Endodermal cell (in vitro differentiated cells): Measurements from ENCODE around the gene DHRS13. TPM values are rescaled to one million over a fixed set of nuclear protein-coding genes. Genes with fewer than 3 reads are reported as not detected.

Experiments used
- DNase-seq: peaks from one replicate; pipeline ENCODE4 v3.0.0-alpha.2; 2017
- H3K27ac ChIP-seq: 2 replicates; pipeline ENCODE4 v1.5.1; 2013; ENCODE audit warnings: mild to moderate bottlenecking, low read depth, low read length, moderate library complexity
- H3K27me3 ChIP-seq: 2 replicates; pipeline ENCODE4 v1.6.1; 2013; ENCODE audit warnings: mild to moderate bottlenecking, low read length, moderate library complexity; ENCODE audit not compliant: insufficient read depth, control insufficient read depth, poor library complexity, severe bottlenecking
- H3K36me3 ChIP-seq: 2 replicates; pipeline ENCODE4 v1.7.0; 2013; ENCODE audit warnings: mild to moderate bottlenecking, low read length, moderate library complexity; ENCODE audit not compliant: control insufficient read depth, insufficient read depth
- H3K4me1 ChIP-seq: one replicate; pipeline ENCODE4 v1.7.0; 2013; ENCODE audit warnings: low read length; ENCODE audit not compliant: control insufficient read depth, insufficient read depth
- H3K4me3 ChIP-seq: 2 replicates; pipeline ENCODE4 v1.5.1; 2013; ENCODE audit warnings: mild to moderate bottlenecking, low read length, moderate library complexity
- H3K9ac ChIP-seq: 2 replicates; pipeline ENCODE4 v1.6.1; 2013; ENCODE audit warnings: mild to moderate bottlenecking, low read length, moderate library complexity; ENCODE audit not compliant: poor library complexity, severe bottlenecking; ENCODE audit errors: extremely low read depth
- H3K9me3 ChIP-seq: 2 replicates; pipeline ENCODE4 v1.6.1; 2013; ENCODE audit warnings: mild to moderate bottlenecking, low read length, moderate library complexity; ENCODE audit not compliant: control insufficient read depth
- H3K27ac Mint-ChIP-seq: 2 replicates; pipeline ENCODE4 v1.8.0; 2020; ENCODE audit warnings: mixed read lengths
- H3K27me3 Mint-ChIP-seq: 2 replicates; pipeline ENCODE4 v1.8.0; 2021; ENCODE audit warnings: mild to moderate bottlenecking, mixed read lengths; ENCODE audit not compliant: insufficient read depth
- H3K36me3 Mint-ChIP-seq: 2 replicates; pipeline ENCODE4 v1.8.0; 2020; ENCODE audit warnings: low read depth, mixed read lengths
- H3K4me1 Mint-ChIP-seq: 2 replicates; pipeline ENCODE4 v1.8.0; 2020; ENCODE audit warnings: mixed read lengths
- H3K4me3 Mint-ChIP-seq: 2 replicates; pipeline ENCODE4 v1.8.0; 2020; ENCODE audit warnings: mild to moderate bottlenecking, moderate library complexity, mixed read lengths
- H3K9me3 Mint-ChIP-seq: 2 replicates; pipeline ENCODE4 v1.8.0; 2020; ENCODE audit warnings: mild to moderate bottlenecking, mixed read lengths
- WGBS, 2 experiments: methylation state at CpG; one replicate each; pipeline versions ENCODE4 v1.1.5 to v1.1.7; 2013; ENCODE audit warnings: missing lambda C conversion rate in 2 of 2, mixed read lengths in 1 of 2; ENCODE audit not compliant: insufficient coverage in 1 of 2, insufficient read length in 1 of 2; 5-methylcytosine and 5-hydroxymethylcytosine counted together
- total RNA-seq, 2 donors: library from RNA; stranded (reverse); fragmentation: NEBNext Ultra II Directional in 1 of 2; extraction: Animal tissue kit (Norgen Biotek cat#: 25700) in 1 of 2; gene quantifications; 2 replicates in 1 of 2; 3 replicates in 1 of 2; pipeline ENCODE4 v1.2.1, GENCODE V29; 2021
- TF ChIP-seq, protein P1 (sequence below): fragments of 200-600 bp; sonication (generic); conservative IDR thresholded peaks from 2 replicates; pipeline ENCODE4 v1.5.0; 2021; ENCODE audit warnings: antibody characterized with exemption, mild to moderate bottlenecking

DHRS13 gene
- total RNA-seq, 2 donors from 2014 or later, result 19.1 to 24.8 TPM

DNA sequence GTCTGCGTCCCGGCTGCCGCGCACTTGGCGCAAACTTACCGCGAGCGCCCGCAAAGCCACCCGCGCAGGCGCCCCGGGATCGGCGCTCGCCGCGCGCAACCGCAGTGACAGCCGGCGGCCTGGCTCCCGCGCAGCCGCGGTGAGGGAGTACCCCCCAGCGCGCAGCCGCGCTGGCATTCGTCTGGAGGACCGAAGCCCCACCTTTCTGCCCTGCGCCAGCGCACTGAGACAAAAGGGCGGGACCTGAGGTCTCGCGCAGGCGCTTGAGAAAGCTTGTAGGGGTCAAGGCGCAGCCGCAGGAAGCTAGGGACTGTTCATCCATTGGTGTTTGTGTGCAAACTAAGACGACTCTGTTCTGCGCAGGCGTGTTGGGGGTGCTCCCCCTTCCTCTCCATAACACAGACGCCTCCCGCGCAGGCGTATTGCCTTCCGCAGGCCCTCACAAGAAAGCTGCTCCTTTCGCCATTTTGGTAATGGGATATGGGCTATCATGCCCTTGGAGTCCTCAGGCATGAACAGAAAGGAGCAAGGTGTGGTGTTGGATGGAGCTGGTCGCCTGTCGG is 48.6 kb upstream of the DHRS13 start, which contains the start of gene PHF12:
Gene PHF12 (minus strand): TSS at position 91 of the 563 bp plus-strand sequence. CDS start 558 bp downstream, outside the sequence.
- Mint-ChIP-seq H3K4me1 (peaks cover 20% of the 10 kb centered on the region), H3K36me3 (peaks cover 14% of the 10 kb centered on the region), H3K9me3 (no peaks in the 10 kb centered on the region), H3K27me3 (no peaks in the 10 kb centered on the region), H3K27ac (peak within 1 kb of the TSS; percentile 91), H3K4me3 (no peak within 1 kb of the TSS)
- Histone ChIP-seq H3K27ac (peak within 1 kb of the TSS; percentile 87), H3K4me3 (peak within 1 kb of the TSS; percentile 95), H3K36me3 (no peaks in the 10 kb centered on the region), H3K9ac (peak within 1 kb of the TSS; percentile 75), H3K27me3 (no peaks in the 10 kb centered on the region), H3K9me3 (no peaks in the 10 kb centered on the region), H3K4me1 (peaks cover 4% of the 10 kb centered on the region)
- DNase-seq, result peak; percentile 100
- TF ChIP-seq, protein P1, sequence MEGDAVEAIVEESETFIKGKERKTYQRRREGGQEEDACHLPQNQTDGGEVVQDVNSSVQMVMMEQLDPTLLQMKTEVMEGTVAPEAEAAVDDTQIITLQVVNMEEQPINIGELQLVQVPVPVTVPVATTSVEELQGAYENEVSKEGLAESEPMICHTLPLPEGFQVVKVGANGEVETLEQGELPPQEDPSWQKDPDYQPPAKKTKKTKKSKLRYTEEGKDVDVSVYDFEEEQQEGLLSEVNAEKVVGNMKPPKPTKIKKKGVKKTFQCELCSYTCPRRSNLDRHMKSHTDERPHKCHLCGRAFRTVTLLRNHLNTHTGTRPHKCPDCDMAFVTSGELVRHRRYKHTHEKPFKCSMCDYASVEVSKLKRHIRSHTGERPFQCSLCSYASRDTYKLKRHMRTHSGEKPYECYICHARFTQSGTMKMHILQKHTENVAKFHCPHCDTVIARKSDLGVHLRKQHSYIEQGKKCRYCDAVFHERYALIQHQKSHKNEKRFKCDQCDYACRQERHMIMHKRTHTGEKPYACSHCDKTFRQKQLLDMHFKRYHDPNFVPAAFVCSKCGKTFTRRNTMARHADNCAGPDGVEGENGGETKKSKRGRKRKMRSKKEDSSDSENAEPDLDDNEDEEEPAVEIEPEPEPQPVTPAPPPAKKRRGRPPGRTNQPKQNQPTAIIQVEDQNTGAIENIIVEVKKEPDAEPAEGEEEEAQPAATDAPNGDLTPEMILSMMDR, result no peak
- WGBS, 2 experiments, result 0% methylated on average over 25 to 50 of the region's 51 CpGs

DNA sequence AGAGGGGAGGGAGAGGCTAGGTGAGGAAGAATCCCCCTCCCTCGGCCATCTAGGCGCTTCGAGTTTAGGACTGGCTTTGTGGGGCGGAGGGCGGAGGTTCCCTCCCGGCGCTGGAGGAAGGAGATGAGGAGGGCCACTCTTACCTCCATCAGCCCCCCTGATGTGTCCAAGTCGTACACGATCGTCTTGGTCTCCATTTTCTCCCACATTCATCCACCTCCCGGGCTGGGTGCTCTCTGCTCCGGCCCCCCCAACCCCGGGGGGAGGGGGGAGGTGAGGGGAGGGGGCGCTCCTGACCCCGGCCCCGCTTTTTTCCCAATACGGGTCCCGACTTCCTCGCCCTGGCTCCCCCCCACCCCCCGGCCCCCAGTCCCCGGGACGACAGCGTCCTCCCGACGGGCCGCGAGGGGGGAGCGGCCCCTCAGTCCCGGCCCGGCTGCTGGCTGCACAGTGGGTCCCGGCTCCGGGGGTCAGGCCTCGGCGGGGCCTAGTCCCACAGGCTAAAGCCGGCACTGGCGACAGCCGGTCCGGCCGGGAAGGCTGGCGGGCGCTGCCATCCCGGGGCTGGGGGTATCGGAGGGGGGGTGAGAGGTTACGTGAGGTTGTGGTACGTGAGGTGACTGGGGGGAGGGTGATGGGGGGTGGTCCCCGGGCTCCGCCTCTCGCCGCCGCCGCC is 48.0 kb upstream of the DHRS13 start:
- Histone ChIP-seq H3K4me3 (peak overlapping the region; percentile 89), H3K36me3 (peaks cover 5% of the 10 kb centered on the region), H3K27me3 (no peaks in the 10 kb centered on the region), H3K9me3 (no peaks in the 10 kb centered on the region), H3K4me1 (peaks cover 9% of the 10 kb centered on the region), H3K9ac (peak overlapping the region; percentile 70), H3K27ac (peak overlapping the region; percentile 80)
- peaks cover 22% of the 10 kb centered on the region for H3K4me1 Mint-ChIP-seq
- TF ChIP-seq, protein P1, result no peak
- no peak for DNase-seq
- no peaks in the 10 kb centered on the region for H3K27me3 Mint-ChIP-seq
- no peak overlapping the region for H3K4me3 Mint-ChIP-seq
- H3K36me3 Mint-ChIP-seq, result peaks cover 20% of the 10 kb centered on the region
- no peaks in the 10 kb centered on the region for H3K9me3 Mint-ChIP-seq
- 0% methylated on average over 38 of the region's 51 CpGs; no CpG with 5 or more reads in 1 of the 2 experiments for WGBS, 2 experiments
- H3K27ac Mint-ChIP-seq, result peak overlapping the region; percentile 91

DNA sequence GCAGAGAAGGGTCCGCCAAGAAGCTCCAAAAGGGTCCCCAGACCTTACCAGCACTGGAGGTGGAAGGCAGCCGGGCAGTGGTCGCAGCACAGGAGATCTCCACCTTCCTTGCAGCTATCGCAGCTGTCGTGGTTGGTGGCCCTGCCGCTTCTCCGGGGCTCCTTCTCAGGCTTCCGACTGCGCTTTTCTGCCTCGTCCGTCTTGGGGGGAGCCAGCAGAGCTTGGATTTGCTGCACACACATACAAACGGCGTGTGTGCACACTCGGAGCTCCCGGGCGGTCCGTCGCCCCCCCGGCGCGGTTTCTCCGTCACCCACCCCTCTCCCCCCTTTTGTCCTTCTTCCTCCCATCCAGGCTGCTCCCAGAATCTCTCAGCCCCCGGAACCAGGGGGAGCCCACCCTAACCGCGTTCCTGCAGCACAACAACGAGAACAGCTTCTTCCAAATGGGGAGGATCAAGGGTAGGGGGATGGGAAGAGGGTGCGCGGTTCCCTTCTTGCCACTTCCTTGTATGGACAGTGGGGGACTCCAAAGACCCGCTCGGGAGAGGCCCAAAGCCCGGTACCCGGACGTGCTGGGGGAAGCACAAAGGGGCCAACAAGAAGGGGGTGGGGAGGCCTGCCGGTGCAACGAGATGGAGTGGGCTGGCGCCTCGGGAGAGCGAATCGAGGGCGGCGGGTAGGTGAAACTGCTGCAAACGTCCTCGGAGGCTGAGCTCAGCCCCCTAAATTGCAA is 47.3 kb upstream of the DHRS13 start:
- 0 to 1% methylated on average over 8 to 43 of the region's 43 CpGs for WGBS, 2 experiments
- Histone ChIP-seq H3K9me3 (no peaks in the 10 kb centered on the region), H3K4me3 (peak overlapping the region; percentile 89), H3K9ac (peak overlapping the region; percentile 70), H3K27me3 (no peaks in the 10 kb centered on the region), H3K4me1 (peaks cover 9% of the 10 kb centered on the region), H3K27ac (peak overlapping the region; percentile 80), H3K36me3 (peaks cover 12% of the 10 kb centered on the region)
- TF ChIP-seq, protein P1, result no peak
- H3K27me3 Mint-ChIP-seq, result no peaks in the 10 kb centered on the region
- H3K9me3 Mint-ChIP-seq, result no peaks in the 10 kb centered on the region
- H3K4me1 Mint-ChIP-seq, result peaks cover 25% of the 10 kb centered on the region
- no peak overlapping the region for H3K4me3 Mint-ChIP-seq
- DNase-seq, result peak; percentile 87
- H3K27ac Mint-ChIP-seq, result peak overlapping the region; percentile 96
- peaks cover 26% of the 10 kb centered on the region for H3K36me3 Mint-ChIP-seq
